ELR (cell line): ENCODE measurements around the gene LY86.

Experiments used
- DNase-seq: peaks from one replicate; pipeline ENCODE4 v3.0.0-alpha.2; 2015; ENCODE audit warnings: low read depth

LY86 gene

GRCh38 chr6:6623553-6623952 is 35.0 kb downstream of the LY86 start:
- DNase-seq: no peak

DNA sequence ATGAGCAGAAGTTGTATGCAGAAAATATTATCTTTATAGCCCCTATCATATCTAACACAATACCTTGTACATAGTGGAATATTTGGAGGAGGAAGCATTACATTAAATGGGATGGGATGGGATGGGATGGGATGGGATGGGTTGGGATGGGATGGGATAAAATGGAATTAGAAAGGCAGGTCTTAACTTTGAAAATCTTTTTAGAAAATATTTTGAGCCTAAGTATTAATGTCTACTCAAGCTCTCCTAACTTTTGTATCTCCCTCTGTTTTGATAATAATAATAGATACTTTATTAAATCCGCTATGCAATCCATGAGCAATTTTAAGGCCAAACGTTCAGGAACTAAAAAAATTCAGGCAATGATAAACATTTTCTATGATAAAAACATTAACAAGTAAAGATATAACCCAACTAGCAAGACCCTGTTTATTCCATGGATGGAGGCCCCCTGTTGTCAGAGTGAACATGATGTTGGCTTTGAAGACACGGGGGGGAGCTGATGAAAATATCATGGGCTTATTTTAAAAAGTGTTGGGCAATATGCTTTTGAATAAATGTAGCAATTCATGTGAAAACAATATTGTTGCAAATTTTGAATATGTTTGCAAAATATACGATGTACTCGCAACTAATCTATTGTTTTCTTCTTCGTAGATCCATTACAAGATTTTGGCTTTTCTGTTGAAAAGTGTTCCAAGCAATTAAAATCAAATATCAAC is 35.9 kb downstream of the LY86 start:
- DNase-seq: no peak

- DNase-seq: no peak
Observed at GRCh38 chr6:6626187-6626586, 37.7 kb downstream of the LY86 start.

DNA sequence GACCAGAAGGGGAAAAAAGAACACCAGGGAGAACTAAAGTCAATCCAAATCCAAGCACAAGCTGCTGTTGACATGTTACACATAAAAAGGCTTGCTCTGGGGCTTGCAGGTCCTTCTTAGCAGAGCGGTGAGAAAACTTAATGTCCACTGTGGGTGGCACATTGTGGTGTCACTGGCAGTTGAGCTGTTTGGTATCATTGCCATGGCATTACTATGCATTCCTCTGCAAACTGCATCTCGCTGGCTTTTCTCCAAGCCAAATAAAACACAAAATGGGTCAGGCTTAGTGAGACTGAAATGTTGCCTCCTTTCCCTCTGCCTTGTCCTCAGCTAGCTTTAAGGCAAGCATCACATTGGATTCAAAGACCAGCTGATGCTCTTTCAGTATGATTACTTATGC is 40.9 kb downstream of the LY86 start:
- no peak for DNase-seq

DNA sequence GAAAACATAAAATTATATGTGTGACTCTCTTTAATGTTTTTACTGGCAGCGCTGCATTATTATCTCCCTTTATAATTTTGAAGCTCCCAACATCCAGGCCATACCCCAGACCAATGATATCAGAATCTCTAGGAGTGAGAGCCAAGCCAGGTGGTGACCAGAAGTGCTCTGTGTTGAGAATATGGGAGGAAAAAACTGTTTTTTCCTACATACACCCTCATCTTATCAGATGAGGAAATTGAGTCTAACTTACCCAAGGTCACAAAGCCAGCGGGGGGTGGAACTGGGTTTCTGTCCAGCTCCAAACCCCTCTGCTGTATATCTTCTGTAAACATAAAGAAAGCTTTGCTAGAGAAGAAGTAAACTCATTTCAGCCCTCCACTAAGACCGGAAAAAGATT is 42.5 kb downstream of the LY86 start:
- DNase-seq: no peak

DNA sequence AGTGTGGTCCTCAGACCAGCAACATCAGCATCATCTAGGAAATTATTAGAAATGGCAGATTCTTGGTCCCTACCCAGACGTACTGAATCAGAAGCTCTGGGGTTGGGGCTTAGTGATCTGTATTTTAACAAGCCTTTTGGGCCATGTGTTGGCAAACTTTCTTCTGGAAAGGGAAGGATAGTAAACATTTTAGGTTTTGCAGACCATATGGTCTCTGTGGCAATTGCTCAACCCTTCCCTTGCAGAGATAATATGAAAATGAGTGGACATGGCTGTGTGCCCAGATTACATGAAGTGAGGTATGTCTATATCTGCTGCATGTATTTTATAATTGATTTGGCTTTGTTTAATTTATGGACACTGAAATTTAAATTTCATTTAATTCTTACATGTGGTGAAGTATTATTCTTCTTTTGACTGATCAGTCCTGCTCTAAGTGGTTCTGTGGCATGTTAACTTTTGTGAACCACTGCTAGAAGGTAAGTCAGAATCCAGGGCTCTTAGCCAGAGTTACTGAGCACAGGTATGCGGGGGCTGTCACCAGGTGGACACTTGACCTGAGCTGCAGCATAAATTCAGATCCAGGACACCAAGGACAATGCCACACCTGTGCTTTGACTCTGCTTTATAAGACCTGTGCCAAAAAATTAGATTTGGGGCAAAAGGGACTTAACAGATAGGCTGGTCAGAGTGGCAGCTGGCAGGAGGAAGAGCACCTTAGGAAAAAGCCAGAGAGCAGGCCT is 43.2 kb downstream of the LY86 start:
- DNase-seq: no peak

DNA sequence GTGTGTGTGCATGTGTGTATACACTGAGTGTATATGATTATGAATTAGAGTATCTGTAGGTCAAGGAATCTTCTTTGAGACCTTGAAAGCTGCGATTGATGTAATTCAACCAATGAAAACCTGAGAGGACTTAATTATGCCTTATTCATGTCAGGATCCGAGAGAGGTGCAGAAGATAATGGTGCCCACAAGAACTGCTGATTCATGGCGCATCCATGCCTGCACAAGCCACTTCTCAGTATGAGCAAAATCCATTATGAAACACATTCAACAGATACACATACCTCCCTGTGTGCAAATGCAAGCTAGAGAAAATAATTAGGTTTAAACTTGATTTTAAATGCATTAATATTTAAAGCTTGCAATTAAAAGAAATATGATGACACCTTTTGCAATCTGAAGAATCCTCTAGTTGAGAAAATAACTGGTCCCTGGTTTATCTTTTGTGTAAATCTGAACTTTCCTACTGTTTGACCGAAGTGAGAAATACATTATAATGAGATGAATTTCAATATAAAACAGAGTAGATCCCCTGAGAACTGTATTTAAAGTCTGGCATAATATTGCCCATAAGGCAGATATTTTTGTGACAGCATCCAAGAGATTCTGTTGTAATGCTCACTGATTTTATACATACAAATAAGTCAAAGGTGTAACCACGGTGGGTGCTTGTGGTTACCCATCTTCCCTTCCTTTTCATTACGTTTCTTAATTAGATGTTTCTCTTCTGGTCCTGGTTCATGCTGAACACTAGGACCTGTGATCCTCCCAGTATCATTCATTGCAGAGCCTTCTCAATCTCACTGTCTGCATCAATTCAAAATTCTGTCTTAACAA is 45.6 kb downstream of the LY86 start:
- DNase-seq: no peak

DNA sequence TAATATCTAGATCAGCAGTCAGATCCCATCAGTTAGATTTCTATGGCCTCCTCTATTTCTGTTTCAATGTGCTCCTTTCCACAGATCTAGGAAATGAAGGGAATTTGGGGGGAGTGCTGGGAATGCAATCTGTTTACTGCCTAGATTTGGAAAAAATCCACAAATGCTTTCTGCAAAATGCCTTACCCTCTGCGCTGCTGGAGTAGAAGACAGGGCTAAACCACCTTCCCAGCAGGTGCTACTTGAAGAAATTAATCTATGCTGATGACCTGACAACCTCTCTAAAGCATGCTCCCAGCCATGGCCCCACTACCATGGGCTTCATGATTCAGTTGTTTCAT is 46.2 kb downstream of the LY86 start:
- DNase-seq: no peak

DNA sequence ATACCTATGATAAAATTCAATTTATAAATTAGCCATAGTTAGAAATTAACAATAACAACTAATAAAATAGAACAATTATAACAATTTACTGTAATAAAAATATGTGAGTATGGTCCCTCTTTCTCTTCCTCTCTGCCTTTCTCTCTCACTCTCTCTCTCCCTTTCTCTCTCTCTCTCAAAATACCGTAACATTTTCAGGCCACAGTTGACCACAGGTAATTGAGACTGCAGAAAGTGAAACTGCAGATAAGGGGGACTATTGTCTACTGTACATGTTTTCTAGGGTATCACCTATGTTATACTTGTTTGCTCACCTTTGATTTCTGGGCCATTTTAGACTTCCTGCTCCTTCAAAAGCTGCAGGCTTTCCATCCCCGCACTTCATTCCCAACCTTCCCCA is 46.8 kb downstream of the LY86 start:
- no peak for DNase-seq

DNA sequence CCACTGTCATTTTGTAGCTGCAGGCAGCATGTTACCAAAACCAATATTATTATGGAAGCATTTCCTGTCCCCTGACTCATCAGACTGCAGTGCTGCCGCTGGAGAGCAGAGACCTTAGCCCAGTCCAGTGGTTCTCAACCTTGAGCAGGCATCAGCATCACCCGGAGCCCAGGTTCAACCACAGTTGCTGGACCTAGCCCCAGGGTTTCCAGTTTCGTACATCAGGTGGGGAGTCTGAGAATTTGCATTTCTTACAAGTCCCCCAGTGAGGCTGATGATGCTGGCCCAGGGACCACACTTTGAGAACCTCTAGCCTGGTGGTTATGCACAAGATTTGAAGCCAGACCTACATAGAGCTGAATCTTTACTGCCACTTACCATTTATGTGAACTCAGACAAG is 47.3 kb downstream of the LY86 start:
- peak; percentile 3 for DNase-seq

DNA sequence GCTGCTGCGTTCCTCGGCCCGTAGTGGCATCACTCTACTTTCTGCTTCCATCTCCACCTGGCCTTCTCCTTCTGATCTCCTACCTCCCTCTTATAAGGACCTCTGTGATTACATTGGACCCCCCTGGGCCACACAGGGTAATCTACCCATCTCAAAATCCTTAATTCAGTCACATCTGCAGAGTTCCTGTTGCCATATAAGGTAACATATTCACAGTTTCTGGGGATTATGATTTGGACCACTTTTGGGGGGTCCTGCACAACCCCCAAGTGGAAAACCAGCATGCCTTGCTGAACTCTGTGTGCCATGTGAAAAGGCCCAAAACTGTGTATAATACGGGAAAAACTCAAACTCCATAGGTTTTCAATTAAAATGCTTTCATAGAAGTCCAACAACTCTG is 51.1 kb downstream of the LY86 start:
- DNase-seq: no peak

DNA sequence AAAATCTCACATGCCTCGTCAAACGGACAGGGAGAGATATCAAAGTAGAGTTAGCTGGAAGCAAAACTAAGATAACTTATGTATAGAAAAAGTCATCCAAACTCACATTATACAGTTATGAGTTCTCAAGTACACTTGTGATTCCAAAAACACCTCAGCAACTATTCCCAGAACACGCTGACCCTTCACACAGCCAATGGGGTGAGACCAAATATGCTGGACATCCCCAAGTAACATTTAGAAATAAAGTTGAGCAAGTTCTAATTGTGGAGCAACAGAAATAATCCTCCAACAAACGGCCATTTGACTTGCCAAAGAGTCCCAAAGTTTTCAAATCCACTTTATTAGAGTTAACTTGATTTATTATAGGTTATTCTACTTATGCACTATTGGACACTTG is 52.4 kb downstream of the LY86 start:
- DNase-seq: no peak

GRCh38 chr6:6643398-6643797 is 54.9 kb downstream of the LY86 start:
- no peak for DNase-seq

- no peak for DNase-seq
Observed at GRCh38 chr6:6645261-6645917, 56.9 kb downstream of the LY86 start.

GRCh38 chr6:6646384-6646783 is 57.9 kb downstream of the LY86 start:
- no peak for DNase-seq

DNA sequence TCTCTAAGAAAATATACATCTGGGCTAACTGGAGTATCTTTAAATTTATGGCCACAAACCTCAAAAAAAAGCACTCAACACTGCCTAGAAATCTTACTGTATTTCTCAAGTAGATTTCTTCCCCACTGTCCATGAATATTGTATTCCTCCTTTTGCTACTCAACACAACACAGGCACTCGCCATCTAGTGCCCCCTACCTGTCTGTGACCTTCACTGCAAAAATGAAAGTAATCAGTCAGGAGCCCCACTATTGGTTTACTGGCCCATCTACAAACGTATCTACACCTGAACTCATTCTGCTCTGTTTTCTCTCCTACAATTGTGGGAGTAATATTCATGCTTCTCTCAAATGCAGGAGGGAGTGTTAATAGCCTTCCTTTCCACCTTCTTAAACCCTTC is 58.3 kb downstream of the LY86 start:
- no peak for DNase-seq

- no peak for DNase-seq
Observed at GRCh38 chr6:6648692-6649343, 60.3 kb downstream of the LY86 start.

DNA sequence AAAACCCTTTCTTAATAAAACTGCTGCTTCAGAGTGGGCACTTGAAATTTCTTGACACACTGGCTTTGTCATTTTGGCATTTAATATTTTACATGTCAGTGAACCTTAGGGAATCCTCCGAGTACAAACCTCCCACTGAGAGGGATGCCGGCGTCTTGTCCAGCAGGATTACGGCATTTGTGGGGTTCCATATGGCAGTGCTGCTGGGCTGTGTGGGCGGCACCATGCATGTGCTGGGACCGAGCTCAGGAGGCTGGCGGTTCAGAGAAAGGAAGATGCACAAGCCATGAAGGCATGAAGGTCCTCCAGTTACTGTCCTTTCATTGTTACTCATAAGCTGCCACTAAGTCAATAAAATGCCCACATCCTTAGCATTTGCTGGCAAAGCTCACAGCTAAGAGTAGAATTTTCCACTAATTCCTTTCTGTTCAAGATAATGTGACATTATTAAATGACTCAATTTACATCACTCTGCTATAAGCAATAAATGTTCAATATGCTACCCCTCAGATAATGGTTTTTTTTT is 61.4 kb downstream of the LY86 start:
- DNase-seq: no peak

GRCh38 chr6:6650839-6651238 is 62.3 kb downstream of the LY86 start:
- DNase-seq: no peak

GRCh38 chr6:6651335-6651734 is 62.8 kb downstream of the LY86 start:
- no peak for DNase-seq

GRCh38 chr6:6652932-6653331 is 64.4 kb downstream of the LY86 start:
- no peak for DNase-seq
